HS-27A (cell line): ENCODE measurements around the gene ZNF219.
"Not testable (repeated sequence)": the region's sequence is repeated elsewhere in the genome, so short reads cannot be mapped to it uniquely, and the experiment has no call there.

Experiments
- DNase-seq: peaks from one replicate; pipeline ENCODE4 v3.0.0-alpha.2; 2012; ENCODE audit warnings: low read depth, missing footprints

The ZNF219 gene

GRCh38 chr14:21043974-21044618, 54.4 kb downstream of the ZNF219 start:
- DNase-seq: no peak

- no peak for DNase-seq
Observed at GRCh38 chr14:21043387-21043973, 55.0 kb downstream of the ZNF219 start.

GRCh38 chr14:21042918-21043317, 55.5 kb downstream of the ZNF219 start:
- no peak for DNase-seq

- DNase-seq: no peak
Observed at GRCh38 chr14:21041676-21042433, 56.6 kb downstream of the ZNF219 start, which contains the start of gene RNASE7. Gene RNASE7 (plus strand): TSS chr14:21042362. CDS start chr14:21042993, 631 bp downstream.

GRCh38 chr14:21040941-21041340, 57.5 kb downstream of the ZNF219 start:
- DNase-seq: not testable (repeated sequence)

- DNase-seq: no peak
Observed at GRCh38 chr14:21040370-21040925, 58.0 kb downstream of the ZNF219 start.
